ENCODE results near the gene EAPP. TPM values are rescaled to one million over a fixed set of nuclear protein-coding genes. Genes with fewer than 3 reads are reported as not detected.
"Not testable (repeated sequence)": the region's sequence is repeated elsewhere in the genome, so short reads cannot be mapped to it uniquely, and the experiment has no call there.

The EAPP gene
- total RNA-seq, 8 experiments from 2014 or later, result 43.5 to 68.3 (median 50.3) TPM

DNA sequence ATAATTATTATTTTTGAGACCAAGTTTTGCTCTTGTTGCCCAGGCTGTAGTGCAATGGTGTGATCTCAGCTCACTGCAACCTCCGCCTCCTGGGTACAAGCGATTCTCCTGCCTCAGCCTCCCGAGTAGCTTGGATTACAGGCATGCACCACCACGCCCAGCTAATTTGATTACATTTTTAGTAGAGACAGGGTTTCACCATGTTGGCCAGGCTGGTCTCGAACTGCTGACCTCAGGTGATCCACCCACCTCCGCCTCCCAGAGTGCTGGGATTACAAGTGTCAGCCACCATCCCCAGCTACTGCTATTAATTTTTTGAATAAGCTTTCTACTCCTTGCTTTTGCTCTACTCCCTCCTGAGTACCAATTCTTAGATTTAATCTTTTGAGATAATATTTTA lies 18.4 kb downstream of the EAPP start:
- in situ Hi-C loops (cut with MboI; ENCODE audit: low pct_unique_long_range_greater_than_20kb in 2 of 9, low sequenced_read_pairs in 9 of 9, unreplicated experiment in 9 of 9); H3K4me1 ChIP-seq (replicated peaks in 1 of 2); H3K4me3 ChIP-seq; ATAC-seq (replicated peaks in 6 of 8); H3K27ac ChIP-seq: not testable (repeated sequence)
- WGBS, 10 experiments, result 89 to 100% (median 96%) methylated on average over 2 to 6 of the region's 6 CpGs; no CpG with 5 or more reads in 1 of the 10 experiments

DNA sequence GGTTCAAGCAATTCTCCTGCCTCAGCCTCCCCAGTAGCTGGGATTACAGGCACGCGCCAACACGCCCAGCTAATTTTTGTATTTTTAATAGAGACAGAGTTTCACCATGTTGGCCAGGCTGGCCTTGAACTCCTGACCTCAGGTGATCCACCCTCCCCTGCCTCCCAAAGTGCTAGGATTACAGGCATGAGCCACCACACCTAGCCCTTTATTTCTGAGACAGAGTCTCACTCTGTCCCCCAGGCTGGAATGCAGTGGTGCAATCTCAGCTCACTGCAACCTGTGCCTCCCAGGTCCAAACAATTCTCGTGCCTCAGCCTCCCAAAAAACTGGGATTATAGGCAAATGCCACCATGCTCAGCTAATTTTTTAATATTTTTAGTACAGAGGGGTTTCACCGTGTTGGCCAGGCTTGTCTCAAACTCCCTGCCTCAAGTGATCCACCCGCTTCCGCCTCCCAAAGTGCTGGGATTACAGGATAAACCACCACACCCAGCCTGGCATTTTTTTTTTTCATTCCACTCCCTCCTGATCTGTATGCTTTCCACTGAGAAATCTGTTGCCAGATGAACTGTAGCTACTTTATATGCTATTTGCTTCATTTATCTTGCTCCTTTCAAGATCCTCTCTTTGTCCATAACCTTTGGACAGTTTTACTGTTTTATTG lies 19.1 kb downstream of the EAPP start:
- H3K4me1 ChIP-seq (replicated peaks in 1 of 2); in situ Hi-C loops (cut with MboI; ENCODE audit: low pct_unique_long_range_greater_than_20kb in 2 of 9, low sequenced_read_pairs in 9 of 9, unreplicated experiment in 9 of 9); H3K4me3 ChIP-seq; H3K27ac ChIP-seq: not testable (repeated sequence)
- WGBS, 10 experiments, result 40 to 100% (median 93%) methylated on average over 1 to 6 of the region's 7 CpGs
- peak in 3 of 8 experiments; percentile 56 to 87 (median 59) for ATAC-seq (replicated peaks in 6 of 8)

DNA sequence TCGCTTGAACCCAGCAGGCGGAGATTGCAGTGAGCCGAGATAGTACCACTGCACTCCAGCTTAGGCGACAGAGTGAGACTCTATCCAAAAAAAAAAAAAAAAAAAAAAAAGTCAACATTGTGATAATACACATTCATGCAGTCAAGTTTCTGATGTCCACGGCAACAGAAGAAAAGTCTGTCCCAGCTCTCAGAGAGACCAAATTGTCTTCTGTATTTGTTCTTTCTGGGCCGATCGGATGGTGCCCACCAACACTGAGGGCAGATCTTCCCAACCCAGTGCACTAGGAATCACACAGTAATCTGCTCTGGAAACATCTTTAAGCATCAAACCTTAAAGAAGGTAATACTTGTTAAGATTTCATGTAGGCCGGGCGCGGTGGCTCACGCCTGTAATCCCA lies 31.6 kb downstream of the EAPP start:
- in situ Hi-C loops (cut with MboI; ENCODE audit: low pct_unique_long_range_greater_than_20kb in 2 of 9, low sequenced_read_pairs in 9 of 9, unreplicated experiment in 9 of 9), result no loop called here
- Histone ChIP-seq H3K27ac (no peak overlapping the region), H3K4me1 (replicated peaks in 1 of 2) (no peaks in the 10 kb centered on the region), H3K4me3 (no peak overlapping the region)
- peak in 1 of 8 experiments; percentile 85 for ATAC-seq (replicated peaks in 6 of 8)
- WGBS, 10 experiments, result 83 to 100% (median 94%) methylated on average over 1 to 10 of the region's 11 CpGs; no CpG with 5 or more reads in 2 of the 10 experiments

- H3K4me3 ChIP-seq, result no peak overlapping the region
- in situ Hi-C loops (cut with MboI; ENCODE audit: low pct_unique_long_range_greater_than_20kb in 2 of 9, low sequenced_read_pairs in 9 of 9, unreplicated experiment in 9 of 9), result no loop called here
- no peaks in the 10 kb centered on the region for H3K4me1 ChIP-seq (replicated peaks in 1 of 2)
- WGBS, 10 experiments, result 75 to 100% (median 88%) methylated on average over 2 to 6 of the region's 9 CpGs; no CpG with 5 or more reads in 4 of the 10 experiments
- peak in 1 of 8 experiments; percentile 11 for ATAC-seq (replicated peaks in 6 of 8)
- no peak overlapping the region for H3K27ac ChIP-seq
Measured at GRCh38 chr14:34507459-34507858, 32.0 kb downstream of the EAPP start.

DNA sequence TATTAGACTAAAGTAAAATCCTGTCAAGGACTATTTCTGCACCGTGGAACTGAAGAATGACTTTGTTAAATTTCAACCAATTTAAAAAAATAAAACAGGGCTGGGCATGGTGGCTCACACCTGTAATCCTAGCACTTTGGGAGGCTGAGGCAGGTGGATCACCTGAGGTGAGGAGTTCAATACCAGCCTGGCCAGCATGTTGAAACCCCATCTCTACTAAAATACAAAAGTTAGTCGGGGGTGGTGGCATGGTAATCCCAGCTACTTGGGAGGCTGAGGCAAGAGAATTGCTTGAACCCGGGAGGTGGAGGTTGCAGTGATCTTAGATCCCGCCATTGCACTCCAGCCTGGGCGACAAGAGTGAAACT lies 34.4 kb downstream of the EAPP start:
- H3K27ac ChIP-seq; ATAC-seq (replicated peaks in 6 of 8); H3K4me3 ChIP-seq; H3K4me1 ChIP-seq (replicated peaks in 1 of 2); in situ Hi-C loops (cut with MboI; ENCODE audit: low pct_unique_long_range_greater_than_20kb in 2 of 9, low sequenced_read_pairs in 9 of 9, unreplicated experiment in 9 of 9): not testable (repeated sequence)
- WGBS, 10 experiments, result 75 to 90% (median 84%) methylated on average over 1 to 5 of the region's 5 CpGs; no CpG with 5 or more reads in 2 of the 10 experiments

GRCh38 chr14:34504027-34504426 lies 35.5 kb downstream of the EAPP start:
- in situ Hi-C loops (cut with MboI; ENCODE audit: low pct_unique_long_range_greater_than_20kb in 2 of 9, low sequenced_read_pairs in 9 of 9, unreplicated experiment in 9 of 9); ATAC-seq (replicated peaks in 6 of 8): not testable (repeated sequence)
- WGBS, 10 experiments, result 62 to 94% (median 80%) methylated on average over 2 to 9 of the region's 9 CpGs; no CpG with 5 or more reads in 2 of the 10 experiments

GRCh38 chr14:34502545-34503225 lies 36.8 kb downstream of the EAPP start:
- Histone ChIP-seq H3K27ac (no peak overlapping the region), H3K4me3 (no peak overlapping the region), H3K4me1 (replicated peaks in 1 of 2) (peaks cover 0 to 4% of the 10 kb centered on the region in 2 donors)
- 14 to 83% (median 40%) methylated on average over 1 to 2 of the region's 2 CpGs; no CpG with 5 or more reads in 3 of the 10 experiments for WGBS, 10 experiments
- ATAC-seq (replicated peaks in 6 of 8), result peak in 3 of 8 experiments; percentile 42 to 85 (median 75)
- in situ Hi-C loops (cut with MboI; ENCODE audit: low pct_unique_long_range_greater_than_20kb in 2 of 9, low sequenced_read_pairs in 9 of 9, unreplicated experiment in 9 of 9), result no loop called here

More at GRCh38 chr14:34504027-34504426, 35.5 kb downstream of the EAPP start:
- H3K27ac ChIP-seq; H3K4me1 ChIP-seq (replicated peaks in 1 of 2); H3K4me3 ChIP-seq: not testable (repeated sequence)

- in situ Hi-C loops (cut with MboI; ENCODE audit: low pct_unique_long_range_greater_than_20kb in 2 of 9, low sequenced_read_pairs in 9 of 9, unreplicated experiment in 9 of 9), result no loop called here
- ATAC-seq (replicated peaks in 6 of 8), result peak in 2 of 8 experiments; percentile 33 to 49
- WGBS, 10 experiments, result 0 to 100% (median 78%) methylated on average over 1 to 2 of the region's 2 CpGs
- H3K4me1 ChIP-seq (replicated peaks in 1 of 2), result peaks cover 4 to 11% of the 10 kb centered on the region in 2 donors
- H3K27ac ChIP-seq, result no peak overlapping the region
- H3K4me3 ChIP-seq, result no peak overlapping the region
Measured at GRCh38 chr14:34502001-34502400, 37.5 kb downstream of the EAPP start.

DNA sequence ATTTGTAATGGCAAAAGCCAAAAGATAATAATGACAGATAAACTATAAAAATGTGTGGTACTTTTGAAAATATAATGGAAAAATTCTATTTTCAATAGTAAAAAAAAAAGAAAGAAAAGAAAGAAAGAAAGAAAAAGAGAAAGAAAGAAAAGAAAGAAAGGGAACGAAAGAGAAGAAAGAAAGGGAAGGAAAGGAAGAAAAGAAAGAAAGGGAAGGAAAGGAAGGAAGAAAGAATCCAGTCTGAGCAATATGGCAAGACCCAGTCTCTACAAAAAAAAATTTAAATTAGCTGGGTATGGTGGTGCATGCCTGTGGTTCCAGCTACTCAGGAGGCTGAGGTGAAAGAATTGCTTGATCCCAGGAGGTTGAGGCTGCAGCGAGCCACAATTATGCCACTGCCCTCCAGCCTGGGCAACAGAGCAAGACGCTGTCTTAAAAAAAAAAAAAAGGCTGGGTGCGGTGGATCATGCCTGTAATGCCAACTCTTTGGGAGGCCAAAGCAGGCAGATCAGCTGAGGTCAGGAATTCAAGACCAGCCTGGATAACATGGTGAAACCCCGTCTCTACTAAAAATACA lies 38.4 kb downstream of the EAPP start:
- no peak overlapping the region for H3K4me3 ChIP-seq
- WGBS, 10 experiments, result 60 to 100% (median 93%) methylated on average over 1 to 4 of the region's 5 CpGs; no CpG with 5 or more reads in 1 of the 10 experiments
- ATAC-seq (replicated peaks in 6 of 8), result no peak
- H3K27ac ChIP-seq, result no peak overlapping the region
- peaks cover 9 to 15% of the 10 kb centered on the region in 2 donors for H3K4me1 ChIP-seq (replicated peaks in 1 of 2)
- in situ Hi-C loops (cut with MboI; ENCODE audit: low pct_unique_long_range_greater_than_20kb in 2 of 9, low sequenced_read_pairs in 9 of 9, unreplicated experiment in 9 of 9), result no loop called here

- Histone ChIP-seq H3K4me1 (replicated peaks in 1 of 2) (peaks cover 9 to 15% of the 10 kb centered on the region in 2 donors), H3K4me3 (no peak overlapping the region), H3K27ac (no peak overlapping the region)
- peak in 1 of 8 experiments; percentile 15 for ATAC-seq (replicated peaks in 6 of 8)
- WGBS, 10 experiments, result 63 to 100% (median 97%) methylated on average over 2 to 5 of the region's 6 CpGs; no CpG with 5 or more reads in 1 of the 10 experiments
- in situ Hi-C loops (cut with MboI; ENCODE audit: low pct_unique_long_range_greater_than_20kb in 2 of 9, low sequenced_read_pairs in 9 of 9, unreplicated experiment in 9 of 9), result no loop called here
Measured at GRCh38 chr14:34498684-34499412, 40.7 kb downstream of the EAPP start.

DNA sequence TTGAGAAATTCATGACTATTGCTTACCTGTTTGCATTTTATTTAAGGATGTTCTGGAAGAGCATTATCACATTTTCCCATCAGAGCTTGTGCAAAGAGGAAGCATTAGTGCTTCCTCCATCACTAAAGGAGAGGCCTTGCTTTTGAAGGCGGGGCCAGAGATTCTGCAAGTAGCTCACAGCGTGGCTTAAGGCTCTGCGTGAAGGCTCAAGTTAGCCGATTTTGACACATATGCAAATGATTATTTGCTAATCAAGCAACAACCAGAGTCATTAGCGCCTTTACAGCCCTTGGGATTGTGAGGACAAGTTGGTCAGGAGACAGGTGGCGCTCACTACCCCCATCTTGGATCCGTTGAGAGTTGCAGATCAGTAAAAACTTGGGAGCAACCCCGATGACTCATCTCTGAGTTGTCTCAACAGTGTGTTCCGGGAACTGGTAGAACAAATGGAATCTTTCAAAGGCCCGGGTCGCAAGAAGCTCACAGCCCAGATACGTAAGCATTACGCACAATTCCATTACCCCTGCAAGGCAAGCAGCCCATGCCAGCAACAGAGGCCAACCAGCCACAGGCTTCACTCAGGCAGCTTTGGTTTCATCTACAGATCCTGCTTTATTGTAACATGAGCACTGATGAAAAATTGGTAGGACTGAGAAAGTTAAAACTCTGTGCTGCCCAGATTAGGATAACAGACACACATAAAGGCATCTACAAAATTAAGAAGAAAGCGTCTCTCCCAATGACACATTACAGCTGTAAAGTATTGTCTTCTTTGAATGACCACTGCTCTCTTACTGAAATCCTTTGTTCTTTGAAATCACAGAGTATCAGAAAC lies 42.6 kb downstream of the EAPP start:
- no peak overlapping the region for H3K4me3 ChIP-seq
- in situ Hi-C loops (cut with MboI; ENCODE audit: low pct_unique_long_range_greater_than_20kb in 2 of 9, low sequenced_read_pairs in 9 of 9, unreplicated experiment in 9 of 9), result no loop called here
- peak; percentile 91 to 95 (median 92) for ATAC-seq (replicated peaks in 6 of 8)
- peak overlapping the region; percentile 17 to 54 for H3K27ac ChIP-seq
- 0 to 60% (median 27%) methylated on average over 1 to 12 of the region's 14 CpGs; no CpG with 5 or more reads in 1 of the 10 experiments for WGBS, 10 experiments
- peaks cover 9 to 15% of the 10 kb centered on the region in 2 donors for H3K4me1 ChIP-seq (replicated peaks in 1 of 2)
